NCI-H2171 (cell line): ENCODE data around the gene NOL3.

Source experiments
- DNase-seq: peaks from one replicate; lab custom pipeline; 2025; lab: John Stamatoyannopoulos, UW

The NOL3 gene

GRCh38 chr16:67206838-67207248 lies 36.5 kb downstream of the NOL3 start:
- no peak for DNase-seq

GRCh38 chr16:67207249-67208091 lies 37.1 kb downstream of the NOL3 start:
- DNase-seq: no peak

GRCh38 chr16:67208154-67208896 lies 38.0 kb downstream of the NOL3 start:
- DNase-seq: no peak

GRCh38 chr16:67209565-67209964 lies 39.2 kb downstream of the NOL3 start:
- no peak for DNase-seq

GRCh38 chr16:67210069-67210937 lies 40.0 kb downstream of the NOL3 start:
- no peak for DNase-seq

- DNase-seq: no peak
These were observed 41.3 kb downstream of the NOL3 start for GRCh38 chr16:67211674-67212073.

GRCh38 chr16:67212766-67213165 lies 42.4 kb downstream of the NOL3 start:
- DNase-seq: no peak

GRCh38 chr16:67213197-67214019 lies 43.1 kb downstream of the NOL3 start:
- no peak for DNase-seq

GRCh38 chr16:67215706-67216105 lies 45.4 kb downstream of the NOL3 start:
- no peak for DNase-seq

- no peak for DNase-seq
These were observed 46.5 kb downstream of the NOL3 start for GRCh38 chr16:67216612-67217490.

- no peak for DNase-seq
These were observed 53.7 kb downstream of the NOL3 start for GRCh38 chr16:67223992-67224391.
